ENCODE measurements around the gene PLCD1. TPM values are rescaled to one million over a fixed set of nuclear protein-coding genes. Genes with fewer than 3 reads are reported as not detected.
"Not testable (repeated sequence)": the region's sequence is repeated elsewhere in the genome, so short reads cannot be mapped to it uniquely, and the experiment has no call there.

PLCD1 gene
- polyA plus RNA-seq, 3 donors from 2014 or later = 11.6 to 18.0 (median 12.1) TPM

GRCh38 chr3:37989821-37990480 lies 39.5 kb downstream of the PLCD1 start:
- H3K4me3 Mint-ChIP-seq = peak overlapping the region in 2 of 5 donors; percentile 29 to 38
- H3K4me1 Mint-ChIP-seq = peaks cover 19 to 22% of the 10 kb centered on the region in 2 donors
- peaks cover 0 to 6% (median 2%) of the 10 kb centered on the region in 3 donors for H3K27me3 Mint-ChIP-seq (ENCODE audit: low read depth in 3 of 3)
- no peaks in the 10 kb centered on the region for H3K36me3 Mint-ChIP-seq
- no peak overlapping the region for H3K27ac Mint-ChIP-seq
- H3K9me3 Mint-ChIP-seq = no peaks in the 10 kb centered on the region
- DNase-seq = no peak

- H3K9me3 Mint-ChIP-seq = no peaks in the 10 kb centered on the region
- H3K4me3 Mint-ChIP-seq = no peak overlapping the region
- DNase-seq = no peak
- peak overlapping the region in 1 of 6 donors; percentile 34 for H3K27ac Mint-ChIP-seq
- peaks cover 9 to 12% of the 10 kb centered on the region in 2 donors for H3K4me1 Mint-ChIP-seq
- no peaks in the 10 kb centered on the region for H3K36me3 Mint-ChIP-seq
- H3K27me3 Mint-ChIP-seq (ENCODE audit: low read depth in 3 of 3) = peaks cover 0 to 5% (median 2%) of the 10 kb centered on the region in 3 donors
These were observed 40.4 kb downstream of the PLCD1 start for GRCh38 chr3:37988931-37989525.

- not testable (repeated sequence) for H3K36me3 Mint-ChIP-seq; DNase-seq; H3K27ac Mint-ChIP-seq; H3K9me3 Mint-ChIP-seq; H3K4me1 Mint-ChIP-seq; H3K27me3 Mint-ChIP-seq (ENCODE audit: low read depth in 3 of 3); H3K4me3 Mint-ChIP-seq
These were observed 41.1 kb downstream of the PLCD1 start for GRCh38 chr3:37988376-37988775.

GRCh38 chr3:37987751-37988179 lies 41.7 kb downstream of the PLCD1 start:
- Mint-ChIP-seq H3K36me3 (no peaks in the 10 kb centered on the region), H3K4me3 (no peak overlapping the region), H3K27me3 (ENCODE audit: low read depth in 3 of 3) (peaks cover 0 to 4% (median 2%) of the 10 kb centered on the region in 3 donors), H3K4me1 (no peaks in the 10 kb centered on the region), H3K27ac (no peak overlapping the region), H3K9me3 (no peaks in the 10 kb centered on the region)
- no peak for DNase-seq

- Mint-ChIP-seq H3K4me3 (no peak overlapping the region), H3K9me3 (no peaks in the 10 kb centered on the region), H3K4me1 (no peaks in the 10 kb centered on the region), H3K27ac (no peak overlapping the region), H3K36me3 (no peaks in the 10 kb centered on the region), H3K27me3 (ENCODE audit: low read depth in 3 of 3) (peaks cover 0 to 4% (median 2%) of the 10 kb centered on the region in 3 donors)
- DNase-seq = no peak
These were observed 42.1 kb downstream of the PLCD1 start for GRCh38 chr3:37987315-37987697.

- Mint-ChIP-seq H3K4me1 (no peaks in the 10 kb centered on the region), H3K4me3 (no peak overlapping the region), H3K27me3 (ENCODE audit: low read depth in 3 of 3) (peaks cover 0 to 4% (median 2%) of the 10 kb centered on the region in 3 donors), H3K27ac (no peak overlapping the region), H3K9me3 (no peaks in the 10 kb centered on the region), H3K36me3 (no peaks in the 10 kb centered on the region)
- DNase-seq = no peak
These were observed 42.7 kb downstream of the PLCD1 start for GRCh38 chr3:37986479-37987314.

- no peaks in the 10 kb centered on the region for H3K4me1 Mint-ChIP-seq
- H3K36me3 Mint-ChIP-seq = no peaks in the 10 kb centered on the region
- H3K9me3 Mint-ChIP-seq = no peaks in the 10 kb centered on the region
- H3K4me3 Mint-ChIP-seq = no peak overlapping the region
- H3K27me3 Mint-ChIP-seq (ENCODE audit: low read depth in 3 of 3) = peaks cover 0 to 4% (median 2%) of the 10 kb centered on the region in 3 donors
- no peak for DNase-seq
- no peak overlapping the region for H3K27ac Mint-ChIP-seq
These were observed 43.7 kb downstream of the PLCD1 start for GRCh38 chr3:37985637-37986320.

GRCh38 chr3:37984596-37984995 lies 44.8 kb downstream of the PLCD1 start:
- Mint-ChIP-seq H3K4me1 (no peaks in the 10 kb centered on the region), H3K36me3 (no peaks in the 10 kb centered on the region), H3K27ac (no peak overlapping the region), H3K4me3 (no peak overlapping the region), H3K27me3 (ENCODE audit: low read depth in 3 of 3) (peaks cover 0 to 5% (median 2%) of the 10 kb centered on the region in 3 donors), H3K9me3 (no peaks in the 10 kb centered on the region)
- DNase-seq = no peak

GRCh38 chr3:37984051-37984450 lies 45.4 kb downstream of the PLCD1 start:
- peaks cover 0 to 5% (median under 1%) of the 10 kb centered on the region in 3 donors for H3K27me3 Mint-ChIP-seq (ENCODE audit: low read depth in 3 of 3)
- no peaks in the 10 kb centered on the region for H3K4me1 Mint-ChIP-seq
- no peaks in the 10 kb centered on the region for H3K9me3 Mint-ChIP-seq
- DNase-seq = no peak
- H3K4me3 Mint-ChIP-seq = no peak overlapping the region
- no peak overlapping the region for H3K27ac Mint-ChIP-seq
- no peaks in the 10 kb centered on the region for H3K36me3 Mint-ChIP-seq

- H3K27ac Mint-ChIP-seq = no peak overlapping the region
- no peak for DNase-seq
- no peaks in the 10 kb centered on the region for H3K4me1 Mint-ChIP-seq
- no peaks in the 10 kb centered on the region for H3K9me3 Mint-ChIP-seq
- H3K36me3 Mint-ChIP-seq = no peaks in the 10 kb centered on the region
- no peak overlapping the region for H3K4me3 Mint-ChIP-seq
- peaks cover 0 to 4% (median 1%) of the 10 kb centered on the region in 3 donors for H3K27me3 Mint-ChIP-seq (ENCODE audit: low read depth in 3 of 3)
These were observed 47.1 kb downstream of the PLCD1 start for GRCh38 chr3:37982331-37982730.

- DNase-seq = no peak
These were observed 48.1 kb downstream of the PLCD1 start for GRCh38 chr3:37981348-37981664.

GRCh38 chr3:37980462-37981347 lies 48.7 kb downstream of the PLCD1 start:
- Mint-ChIP-seq H3K27me3 (ENCODE audit: low read depth in 3 of 3) (peaks cover 0 to 3% (median 1%) of the 10 kb centered on the region in 3 donors), H3K9me3 (no peaks in the 10 kb centered on the region), H3K27ac (no peak overlapping the region), H3K4me1 (no peaks in the 10 kb centered on the region), H3K36me3 (no peaks in the 10 kb centered on the region), H3K4me3 (no peak overlapping the region)
- DNase-seq = no peak

More at GRCh38 chr3:37981348-37981664, 48.1 kb downstream of the PLCD1 start:
- Mint-ChIP-seq H3K4me1 (no peaks in the 10 kb centered on the region), H3K27me3 (ENCODE audit: low read depth in 3 of 3) (peaks cover 0 to 4% (median 1%) of the 10 kb centered on the region in 3 donors), H3K36me3 (no peaks in the 10 kb centered on the region), H3K4me3 (no peak overlapping the region), H3K27ac (no peak overlapping the region), H3K9me3 (no peaks in the 10 kb centered on the region)
